ENCODE measurements around the gene RHPN2.
"Not testable (repeated sequence)": the region's sequence is repeated elsewhere in the genome, so short reads cannot be mapped to it uniquely, and the experiment has no call there.

RHPN2 gene

GRCh38 chr19:33024398-33024797 lies 40.3 kb downstream of the RHPN2 start:
- Histone ChIP-seq H3K4me3 (IDR thresholded peaks at IDR 0.05; ENCODE audit: insufficient read depth, low read depth, low read length) (no peak overlapping the region), H3K4me1 (ENCODE audit: low read depth, poor library complexity, severe bottlenecking) (no peaks in the 10 kb centered on the region), H2AFZ (ENCODE audit: low read depth) (no peak overlapping the region), H3K9ac (no peak overlapping the region), H3K79me2 (ENCODE audit: insufficient read depth, low read depth) (no peaks in the 10 kb centered on the region), H3K27ac (no peak overlapping the region), H3K4me2 (no peak overlapping the region), H4K20me1 (ENCODE audit: insufficient read depth) (no peaks in the 10 kb centered on the region), H3K36me3 (ENCODE audit: insufficient read depth) (no peaks in the 10 kb centered on the region), H3K27me3 (ENCODE audit: insufficient read depth, low read depth) (no peaks in the 10 kb centered on the region)
- TF ChIP-seq CTCF (conservative IDR thresholded peaks at IDR 0.05; ENCODE audit: low read depth, low read length), result no peak

- H3K36me3 ChIP-seq (ENCODE audit: insufficient read depth), result no peaks in the 10 kb centered on the region
- H3K9ac ChIP-seq, result no peak overlapping the region
- H3K27ac ChIP-seq, result no peak overlapping the region
- no peak for TF ChIP-seq CTCF (conservative IDR thresholded peaks at IDR 0.05; ENCODE audit: low read depth, low read length)
- H3K4me1 ChIP-seq (ENCODE audit: low read depth, poor library complexity, severe bottlenecking), result no peaks in the 10 kb centered on the region
- H2AFZ ChIP-seq (ENCODE audit: low read depth), result no peak overlapping the region
- H3K27me3 ChIP-seq (ENCODE audit: insufficient read depth, low read depth), result no peaks in the 10 kb centered on the region
- no peak overlapping the region for H3K4me2 ChIP-seq
- no peak overlapping the region for H3K4me3 ChIP-seq (IDR thresholded peaks at IDR 0.05; ENCODE audit: insufficient read depth, low read depth, low read length)
- no peaks in the 10 kb centered on the region for H4K20me1 ChIP-seq (ENCODE audit: insufficient read depth)
- no peaks in the 10 kb centered on the region for H3K79me2 ChIP-seq (ENCODE audit: insufficient read depth, low read depth)
These were observed 42.1 kb downstream of the RHPN2 start for GRCh38 chr19:33022472-33023116.

- H3K4me2 ChIP-seq; H4K20me1 ChIP-seq (ENCODE audit: insufficient read depth); H3K27me3 ChIP-seq (ENCODE audit: insufficient read depth, low read depth); H2AFZ ChIP-seq (ENCODE audit: low read depth); H3K27ac ChIP-seq; H3K4me1 ChIP-seq (ENCODE audit: low read depth, poor library complexity, severe bottlenecking); H3K36me3 ChIP-seq (ENCODE audit: insufficient read depth); H3K79me2 ChIP-seq (ENCODE audit: insufficient read depth, low read depth); H3K4me3 ChIP-seq (IDR thresholded peaks at IDR 0.05; ENCODE audit: insufficient read depth, low read depth, low read length); H3K9ac ChIP-seq: not testable (repeated sequence)
These were observed 53.8 kb downstream of the RHPN2 start for GRCh38 chr19:33010891-33011290.

GRCh38 chr19:33008738-33009137 lies 56.0 kb downstream of the RHPN2 start:
- Histone ChIP-seq H3K4me1 (ENCODE audit: low read depth, poor library complexity, severe bottlenecking) (no peaks in the 10 kb centered on the region), H3K4me3 (IDR thresholded peaks at IDR 0.05; ENCODE audit: insufficient read depth, low read depth, low read length) (no peak overlapping the region), H3K9ac (no peak overlapping the region), H3K79me2 (ENCODE audit: insufficient read depth, low read depth) (no peaks in the 10 kb centered on the region), H4K20me1 (ENCODE audit: insufficient read depth) (no peaks in the 10 kb centered on the region), H2AFZ (ENCODE audit: low read depth) (no peak overlapping the region), H3K4me2 (no peak overlapping the region), H3K27ac (no peak overlapping the region), H3K27me3 (ENCODE audit: insufficient read depth, low read depth) (no peaks in the 10 kb centered on the region), H3K36me3 (ENCODE audit: insufficient read depth) (no peaks in the 10 kb centered on the region)
- TF ChIP-seq CTCF (conservative IDR thresholded peaks at IDR 0.05; ENCODE audit: low read depth, low read length), result no peak

GRCh38 chr19:33005440-33005839 lies 59.2 kb downstream of the RHPN2 start:
- Histone ChIP-seq H3K79me2 (ENCODE audit: insufficient read depth, low read depth) (no peaks in the 10 kb centered on the region), H3K36me3 (ENCODE audit: insufficient read depth) (no peaks in the 10 kb centered on the region), H4K20me1 (ENCODE audit: insufficient read depth) (no peaks in the 10 kb centered on the region), H3K27me3 (ENCODE audit: insufficient read depth, low read depth) (no peaks in the 10 kb centered on the region), H3K27ac (no peak overlapping the region), H3K4me3 (IDR thresholded peaks at IDR 0.05; ENCODE audit: insufficient read depth, low read depth, low read length) (no peak overlapping the region), H3K4me1 (ENCODE audit: low read depth, poor library complexity, severe bottlenecking) (no peaks in the 10 kb centered on the region), H3K4me2 (no peak overlapping the region), H2AFZ (ENCODE audit: low read depth) (no peak overlapping the region), H3K9ac (no peak overlapping the region)
- no peak for TF ChIP-seq CTCF (conservative IDR thresholded peaks at IDR 0.05; ENCODE audit: low read depth, low read length)

GRCh38 chr19:33003424-33004024 lies 61.2 kb downstream of the RHPN2 start:
- not testable (repeated sequence) for H3K9ac ChIP-seq; H3K36me3 ChIP-seq (ENCODE audit: insufficient read depth)

GRCh38 chr19:33002126-33002865 lies 62.4 kb downstream of the RHPN2 start:
- H3K27ac ChIP-seq, H3K9ac ChIP-seq: not testable (repeated sequence)

More at GRCh38 chr19:33003424-33004024, 61.2 kb downstream of the RHPN2 start:
- not testable (repeated sequence) for H3K27me3 ChIP-seq (ENCODE audit: insufficient read depth, low read depth); H3K79me2 ChIP-seq (ENCODE audit: insufficient read depth, low read depth); H4K20me1 ChIP-seq (ENCODE audit: insufficient read depth); H3K4me1 ChIP-seq (ENCODE audit: low read depth, poor library complexity, severe bottlenecking); H3K4me3 ChIP-seq (IDR thresholded peaks at IDR 0.05; ENCODE audit: insufficient read depth, low read depth, low read length); H3K27ac ChIP-seq; H3K4me2 ChIP-seq; H2AFZ ChIP-seq (ENCODE audit: low read depth)

More at GRCh38 chr19:33002126-33002865, 62.4 kb downstream of the RHPN2 start:
- not testable (repeated sequence) for H3K79me2 ChIP-seq (ENCODE audit: insufficient read depth, low read depth); H4K20me1 ChIP-seq (ENCODE audit: insufficient read depth); H3K4me2 ChIP-seq; H3K4me1 ChIP-seq (ENCODE audit: low read depth, poor library complexity, severe bottlenecking); H2AFZ ChIP-seq (ENCODE audit: low read depth); H3K36me3 ChIP-seq (ENCODE audit: insufficient read depth); H3K4me3 ChIP-seq (IDR thresholded peaks at IDR 0.05; ENCODE audit: insufficient read depth, low read depth, low read length); H3K27me3 ChIP-seq (ENCODE audit: insufficient read depth, low read depth)
